ENCODE results near the gene FKBP8. TPM values are rescaled to one million over a fixed set of nuclear protein-coding genes. Genes with fewer than 3 reads are reported as not detected.
"Not testable (repeated sequence)": the region's sequence is repeated elsewhere in the genome, so short reads cannot be mapped to it uniquely, and the experiment has no call there.

Gene FKBP8
- total RNA-seq, 4 donors from 2014 or later, result 248 to 285 (median 263) TPM

GRCh38 chr19:18551631-18552030, 8.3 kb upstream of the FKBP8 start:
- 66 to 73% methylated on average over 6 of the region's 6 CpGs for WGBS, 2 donors
- intact Hi-C loops (cut with DNase I; ENCODE audit: low total_unique reads), result no loop called here
- TF ChIP-seq POLR2A (IDR thresholded peaks at IDR 0.05) (no peak), CTCF (IDR thresholded peaks at IDR 0.05) (no peak)
- no peak for DNase-seq (ENCODE audit: low spot score in 2 of 2)
- H3K4me3 ChIP-seq (ENCODE audit: low read depth, poor library complexity, severe bottlenecking), result no peak overlapping the region

DNA sequence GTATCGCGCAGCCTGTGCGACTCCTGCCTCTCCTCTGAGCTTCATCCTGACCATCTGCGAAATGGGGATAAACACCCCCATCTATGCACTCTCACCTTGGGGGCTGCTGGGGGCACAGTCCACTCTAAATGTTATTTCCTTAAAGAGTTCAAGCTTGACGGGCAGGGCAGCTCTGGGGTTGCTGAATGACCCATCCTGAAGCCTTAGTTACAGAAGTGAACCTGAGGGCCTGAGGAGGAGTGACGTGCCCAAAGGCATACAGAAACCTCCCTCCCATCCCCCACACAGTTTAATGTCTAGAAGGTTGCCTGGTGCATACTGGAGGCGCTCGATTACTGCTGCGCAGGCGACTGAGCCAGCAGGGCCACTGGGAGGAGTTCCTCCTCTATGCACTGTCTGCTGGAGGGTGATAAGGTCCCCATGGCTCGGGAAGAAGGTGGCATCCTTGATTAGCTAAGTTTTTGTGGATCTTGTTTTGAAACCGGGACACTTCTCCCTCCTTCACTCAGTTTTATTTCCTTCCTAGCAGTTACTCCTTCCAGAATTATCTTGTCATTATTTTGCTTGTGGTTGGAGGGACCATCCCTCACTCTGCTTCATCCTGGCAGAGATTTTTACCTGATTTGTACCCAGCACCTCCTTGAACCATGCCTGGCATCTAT, 572 bp upstream of the FKBP8 start:
- 6 to 8% methylated on average over 10 to 11 of the region's 12 CpGs for WGBS, 2 donors
- peak; percentile 41 to 89 for DNase-seq (ENCODE audit: low spot score in 2 of 2)
- intact Hi-C loops (cut with DNase I; ENCODE audit: low total_unique reads), result no loop called here
- no peak overlapping the region for H3K4me3 ChIP-seq (ENCODE audit: low read depth, poor library complexity, severe bottlenecking)
- no peak for TF ChIP-seq POLR2A (IDR thresholded peaks at IDR 0.05)
- no peak for TF ChIP-seq CTCF (IDR thresholded peaks at IDR 0.05)

DNA sequence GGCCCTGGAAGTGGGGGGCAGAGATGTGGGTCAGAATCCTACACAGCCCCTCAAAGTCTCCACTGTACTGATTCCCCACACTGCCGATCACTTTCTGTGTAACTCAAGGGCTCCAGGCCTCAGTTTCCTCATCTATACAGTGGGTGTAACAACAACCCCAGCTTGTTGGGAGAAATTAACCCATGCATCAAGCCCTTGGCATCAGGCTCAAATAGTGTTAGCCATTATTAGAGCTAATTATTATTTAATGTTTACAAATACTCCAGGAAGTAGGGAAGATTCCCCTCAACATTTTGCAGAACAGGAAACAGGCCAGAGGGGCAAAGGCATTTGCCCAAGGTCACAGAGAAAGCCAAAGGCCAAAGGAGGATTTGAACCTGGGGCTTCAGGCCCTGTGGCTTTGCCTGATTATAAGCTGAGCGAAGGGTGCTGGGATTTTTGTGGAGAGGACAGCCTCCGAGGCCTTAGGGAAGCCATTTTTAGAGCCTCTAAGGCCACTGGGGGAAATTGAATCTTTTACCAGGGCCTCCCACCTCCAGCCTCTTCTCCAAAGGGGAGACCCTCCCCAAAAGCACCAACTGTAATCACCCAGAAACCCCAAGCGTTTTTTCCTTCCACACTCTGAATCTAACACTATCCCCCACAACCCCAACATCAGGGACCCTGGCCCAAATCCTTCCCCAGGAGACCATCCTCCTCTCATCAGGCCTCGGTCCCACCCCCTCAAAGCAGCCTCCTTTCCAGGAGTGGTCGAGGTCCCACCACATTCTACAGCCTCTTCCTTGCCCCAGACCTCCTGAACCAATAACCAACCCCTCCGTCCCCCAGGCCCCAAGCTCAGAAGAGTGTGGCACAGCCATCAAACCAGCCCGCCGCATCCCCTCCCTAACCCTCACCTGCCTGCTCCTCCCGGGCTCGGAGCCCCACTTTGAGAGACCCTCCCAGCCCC, 1.1 kb downstream of the FKBP8 start:
- peak overlapping the region; percentile 61 for H3K4me3 ChIP-seq (ENCODE audit: low read depth, poor library complexity, severe bottlenecking)
- DNase-seq (ENCODE audit: low spot score in 2 of 2), result no peak
- TF ChIP-seq POLR2A (IDR thresholded peaks at IDR 0.05) (no peak), CTCF (IDR thresholded peaks at IDR 0.05) (no peak)
- intact Hi-C loops (cut with DNase I; ENCODE audit: low total_unique reads), result no loop called here
- 15 to 19% methylated on average over 11 of the region's 11 CpGs for WGBS, 2 donors

GRCh38 chr19:18541258-18541991, 1.9 kb downstream of the FKBP8 start:
- 83 to 86% methylated on average over 21 of the region's 21 CpGs for whole genome bisulfite sequencing, 2 donors
- DNase-seq (ENCODE audit: low spot score in 2 of 2), result no peak
- no peak overlapping the region for H3K4me3 ChIP-seq (ENCODE audit: low read depth, poor library complexity, severe bottlenecking)
- TF ChIP-seq POLR2A (IDR thresholded peaks at IDR 0.05) (no peak), CTCF (IDR thresholded peaks at IDR 0.05) (no peak)
- intact Hi-C loops (cut with DNase I; ENCODE audit: low total_unique reads), result no loop called here

DNA sequence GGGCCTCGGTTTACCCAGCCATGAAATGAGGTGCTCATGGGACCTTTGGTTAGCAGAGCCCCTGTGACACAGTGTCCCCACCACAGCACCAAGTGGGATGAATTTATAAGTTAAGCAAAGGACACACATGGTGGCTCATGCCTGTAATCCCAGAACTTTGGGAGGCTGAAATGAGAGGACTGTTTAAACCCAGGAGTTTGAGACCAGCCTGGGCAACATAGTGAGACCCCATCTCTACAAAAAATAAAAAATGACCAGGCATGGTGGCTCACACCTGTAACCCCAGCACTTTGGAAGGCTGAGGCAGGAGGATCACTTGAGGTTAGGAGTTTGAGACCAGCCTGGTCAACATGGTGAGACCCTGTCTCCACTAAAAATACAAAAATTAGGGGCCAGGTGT, 3.2 kb downstream of the FKBP8 start:
- intact Hi-C loops (cut with DNase I; ENCODE audit: low total_unique reads); H3K4me3 ChIP-seq (ENCODE audit: low read depth, poor library complexity, severe bottlenecking); DNase-seq (ENCODE audit: low spot score in 2 of 2): not testable (repeated sequence)
- 80 to 100% methylated on average over 1 of the region's 1 CpG for WGBS, 2 donors

DNA sequence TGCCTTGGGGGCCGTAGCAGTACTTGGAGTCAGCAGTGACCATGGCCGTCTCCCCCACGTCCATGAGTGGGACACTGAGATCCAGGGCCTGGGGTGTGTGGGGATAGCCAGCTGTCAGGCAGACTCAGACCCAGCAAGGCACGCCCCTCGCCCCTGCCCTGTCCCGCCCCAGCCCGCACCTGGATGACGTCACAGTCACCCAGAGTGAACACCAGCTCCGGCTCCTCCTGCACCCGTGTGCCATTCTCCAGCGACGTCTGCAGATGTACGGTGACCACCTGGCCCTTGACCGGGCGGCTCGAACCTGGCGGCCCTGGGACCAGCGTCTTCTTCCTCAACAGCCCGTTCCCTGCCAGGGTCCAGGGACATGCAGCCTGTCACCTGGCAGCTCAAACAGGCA, 4.0 kb downstream of the FKBP8 start:
- intact Hi-C loops (cut with DNase I; ENCODE audit: low total_unique reads), result no loop called here
- 96 to 98% methylated on average over 15 to 19 of the region's 19 CpGs for WGBS, 2 donors

More for the DNA sequence above, 4.0 kb downstream of the FKBP8 start:
- no peak for DNase-seq (ENCODE audit: low spot score in 2 of 2)
- TF ChIP-seq CTCF (IDR thresholded peaks at IDR 0.05) (no peak), POLR2A (IDR thresholded peaks at IDR 0.05) (no peak)
- no peak overlapping the region for H3K4me3 ChIP-seq (ENCODE audit: low read depth, poor library complexity, severe bottlenecking)

Data from lower leg skin (tissue), 4 donors.